H9 (cell line): Measurements from ENCODE around the gene PHTF1. TPM values are rescaled to one million over a fixed set of nuclear protein-coding genes. Genes with fewer than 3 reads are reported as not detected.

Source experiments
- DNase-seq: peaks from one replicate; pipeline ENCODE4 v3.0.0-alpha.2; 2017
- H2AFZ ChIP-seq: one replicate; pipeline ENCODE4 v1.6.1; 2013; ENCODE audit warnings: mild to moderate bottlenecking, low read length, control low read depth, moderate library complexity
- H2AK5ac ChIP-seq: 2 replicates; pipeline ENCODE4 v1.6.1; 2013; ENCODE audit warnings: low read length, control low read depth, mixed read lengths; ENCODE audit not compliant: insufficient read length
- H2BK120ac ChIP-seq: one replicate; pipeline ENCODE4 v1.6.1; 2013; ENCODE audit warnings: low read depth, mild to moderate bottlenecking, low read length, control low read depth, inconsistent platforms; ENCODE audit not compliant: poor library complexity, severe bottlenecking
- H2BK12ac ChIP-seq: 2 replicates; pipeline ENCODE4 v1.6.1; 2013; ENCODE audit warnings: low read length, control low read depth, mixed read lengths, low read depth; ENCODE audit not compliant: insufficient read length
- H2BK15ac ChIP-seq: 2 replicates; pipeline ENCODE4 v1.6.1; 2013; ENCODE audit warnings: low read depth, low read length, control low read depth
- H2BK20ac ChIP-seq: one replicate; pipeline ENCODE4 v1.6.1; 2013; ENCODE audit warnings: low read depth, mild to moderate bottlenecking, low read length, control low read depth, inconsistent platforms; ENCODE audit not compliant: poor library complexity, severe bottlenecking
- H2BK5ac ChIP-seq: 2 replicates; pipeline ENCODE4 v1.6.1; 2013; ENCODE audit warnings: low read length, control low read depth, mixed read lengths; ENCODE audit not compliant: insufficient read length
- H3K14ac ChIP-seq: 2 replicates; pipeline ENCODE4 v1.6.1; 2013; ENCODE audit warnings: low read length, control low read depth; ENCODE audit not compliant: insufficient read depth
- H3K18ac ChIP-seq: 2 replicates; pipeline ENCODE4 v1.6.1; 2013; ENCODE audit warnings: low read depth, mild to moderate bottlenecking, mixed read lengths, low read length, control low read depth; ENCODE audit not compliant: insufficient read length
- H3K23ac ChIP-seq: 2 replicates; pipeline ENCODE4 v1.6.1; 2013; ENCODE audit warnings: low read length, control low read depth, mixed read lengths, low read depth; ENCODE audit not compliant: insufficient read length
- H3K23me2 ChIP-seq: 2 replicates; pipeline ENCODE4 v1.6.1; 2013; ENCODE audit warnings: low read depth, mild to moderate bottlenecking, mixed read lengths, low read length, control low read depth; ENCODE audit not compliant: insufficient read length, poor library complexity, severe bottlenecking
- H3K27ac ChIP-seq: 2 replicates; pipeline ENCODE4 v1.5.1; 2013; ENCODE audit warnings: low read length, control low read depth, mixed read lengths, low read depth; ENCODE audit not compliant: insufficient read length
- H3K27me3 ChIP-seq: 2 replicates; pipeline ENCODE4 v1.6.1; 2013; ENCODE audit warnings: low read length, control low read depth, inconsistent platforms; ENCODE audit not compliant: insufficient read depth
- H3K4ac ChIP-seq: 2 replicates; pipeline ENCODE4 v1.6.1; 2013; ENCODE audit warnings: low read depth, mild to moderate bottlenecking, control low read depth, inconsistent platforms, low read length, moderate library complexity
- H3K4me1 ChIP-seq: 2 replicates; pipeline ENCODE4 v1.6.1; 2013; ENCODE audit warnings: low read length, control low read depth, inconsistent platforms; ENCODE audit not compliant: insufficient read depth
- H3K4me2 ChIP-seq: 2 replicates; pipeline ENCODE4 v1.6.1; 2013; ENCODE audit warnings: low read length, control low read depth, mixed read lengths; ENCODE audit not compliant: insufficient read length, insufficient read depth
- H3K56ac ChIP-seq: 2 replicates; pipeline ENCODE4 v1.6.1; 2013; ENCODE audit warnings: low read depth, mild to moderate bottlenecking, mixed read lengths, low read length, control low read depth; ENCODE audit not compliant: insufficient read length
- H3K79me1 ChIP-seq: 2 replicates; pipeline ENCODE4 v1.6.1; 2013; ENCODE audit warnings: low read depth, mild to moderate bottlenecking, moderate library complexity, low read length, control low read depth, inconsistent platforms; ENCODE audit not compliant: insufficient read depth, poor library complexity, severe bottlenecking
- H3K79me2 ChIP-seq: 2 replicates; pipeline ENCODE4 v1.6.1; 2013; ENCODE audit warnings: low read length, control low read depth, inconsistent platforms; ENCODE audit not compliant: insufficient read depth
- H3K9ac ChIP-seq: 2 replicates; pipeline ENCODE4 v1.6.1; 2013; ENCODE audit warnings: low read length, control low read depth, mixed read lengths; ENCODE audit not compliant: insufficient read length; ENCODE audit errors: extremely low read depth
- H3K9me3 ChIP-seq: one replicate; pipeline ENCODE4 v1.6.1; 2013; ENCODE audit warnings: low read depth, low read length, inconsistent platforms; ENCODE audit not compliant: control insufficient read depth
- H3T11ph ChIP-seq: one replicate; pipeline ENCODE4 v1.6.1; 2013; ENCODE audit warnings: mild to moderate bottlenecking, low read length, control low read depth, inconsistent platforms
- H4K20me1 ChIP-seq: one replicate; pipeline ENCODE4 v1.6.1; 2013; ENCODE audit not compliant: control insufficient read depth, insufficient read length, insufficient read depth
- H4K5ac ChIP-seq: 2 replicates; pipeline ENCODE4 v1.6.1; 2013; ENCODE audit warnings: low read depth, mild to moderate bottlenecking, mixed read lengths, low read length, control low read depth; ENCODE audit not compliant: insufficient read length
- H4K8ac ChIP-seq: replicated peaks from 2 replicates; pipeline ENCODE4 v1.6.1; 2013; ENCODE audit warnings: low read length, control low read depth, mixed read lengths, low read depth; ENCODE audit not compliant: insufficient read length
- H4K91ac ChIP-seq: 2 replicates; pipeline ENCODE4 v1.6.1; 2013; ENCODE audit warnings: low read depth, mild to moderate bottlenecking, moderate library complexity, mixed read lengths, low read length, control low read depth; ENCODE audit not compliant: insufficient read length
- H3K27ac Mint-ChIP-seq, 3 experiments: 2 replicates in 2 of 3; 3 replicates in 1 of 3; pipeline ENCODE4 v1.8.0; 2020 to 2021; ENCODE audit warnings: mixed read lengths in 3 of 3, mild to moderate bottlenecking in 1 of 3, moderate library complexity in 1 of 3
- H3K27me3 Mint-ChIP-seq: 2 replicates; pipeline ENCODE4 v1.8.0; 2021; ENCODE audit warnings: low read depth, mild to moderate bottlenecking, moderate library complexity, mixed read lengths
- H3K36me3 Mint-ChIP-seq, 3 experiments: 2 replicates in 2 of 3; 3 replicates in 1 of 3; pipeline ENCODE4 v1.8.0; 2020 to 2021; ENCODE audit warnings: low read depth in 3 of 3, mixed read lengths in 3 of 3; ENCODE audit not compliant: insufficient read depth in 1 of 3
- H3K4me1 Mint-ChIP-seq, 2 experiments: 2 replicates each; pipeline ENCODE4 v1.8.0; 2020; ENCODE audit warnings: mixed read lengths in 2 of 2
- H3K4me3 Mint-ChIP-seq, 2 experiments: 2 replicates in 1 of 2; 3 replicates in 1 of 2; pipeline ENCODE4 v1.8.0; 2020 to 2021; ENCODE audit warnings: mild to moderate bottlenecking in 2 of 2, mixed read lengths in 2 of 2, moderate library complexity in 1 of 2
- H3K9me3 Mint-ChIP-seq, 2 experiments: 2 replicates in 1 of 2; 3 replicates in 1 of 2; pipeline ENCODE4 v1.8.0; 2020; ENCODE audit warnings: mild to moderate bottlenecking in 2 of 2, mixed read lengths in 2 of 2, moderate library complexity in 1 of 2
- WGBS: extraction: QIAGEN DNeasy Blood & Tissue Kit; methylation state at CpG from one replicate; pipeline ENCODE4 v1.1.7; 2013; ENCODE audit warnings: missing lambda C conversion rate, low lambda C conversion rate, mixed read lengths; ENCODE audit not compliant: insufficient read length; ENCODE audit errors: extremely low coverage; 5-methylcytosine and 5-hydroxymethylcytosine counted together
- total RNA-seq: library from RNA; stranded (reverse); gene quantifications from 2 replicates; pipeline ENCODE4 v1.2.1, GENCODE V29; 2021
- TF ChIP-seq, protein P1 (sequence below): fragments of 200-600 bp; sonication (generic); conservative IDR thresholded peaks from 3 replicates; pipeline ENCODE4 v1.8.0; 2021; ENCODE audit warnings: antibody characterized with exemption, mild to moderate bottlenecking

PHTF1 gene
- total RNA-seq, 1 experiment from 2014 or later: 28.4 TPM

GRCh38 chr1:113793878-113794834 lies 34.9 kb upstream of the PHTF1 start:
- WGBS: no CpG with 5 or more reads among the region's 9 CpGs
- Histone ChIP-seq H3K18ac (no peak overlapping the region), H3K4me2 (no peak overlapping the region), H3K79me1 (peaks cover 5% of the 10 kb centered on the region), H4K8ac (no peak overlapping the region), H4K5ac (no peak overlapping the region), H3K4me1 (no peaks in the 10 kb centered on the region), H4K20me1 (no peaks in the 10 kb centered on the region), H3K14ac (no peak overlapping the region), H3K9ac (no peak overlapping the region), H3K23ac (no peak overlapping the region), H3T11ph (no peak overlapping the region), H2BK20ac (no peak overlapping the region), H3K23me2 (no peaks in the 10 kb centered on the region), H3K27me3 (no peaks in the 10 kb centered on the region), H2BK12ac (no peak overlapping the region), H3K9me3 (no peaks in the 10 kb centered on the region), H3K27ac (no peak overlapping the region), H3K79me2 (peaks cover 1% of the 10 kb centered on the region; the same call in 1 of the 2 replicates), H2BK15ac (no peak overlapping the region), H2BK5ac (no peak overlapping the region), H2AK5ac (no peak overlapping the region), H4K91ac (no peak overlapping the region), H2BK120ac (no peak overlapping the region), H3K4ac (no peak overlapping the region), H2AFZ (no peak overlapping the region), H3K56ac (no peak overlapping the region)
- Mint-ChIP-seq H3K36me3 (peaks cover 14 to 37% (median 33%) of the 10 kb centered on the region in 3 experiments; a peak in 5 of 7 replicates), H3K9me3 (no peaks in the 10 kb centered on the region), H3K27me3 (no peaks in the 10 kb centered on the region), H3K27ac (no peak overlapping the region), H3K4me1 (peaks cover 5 to 10% of the 10 kb centered on the region in 2 experiments), H3K4me3 (no peak overlapping the region)
- TF ChIP-seq, protein P1, sequence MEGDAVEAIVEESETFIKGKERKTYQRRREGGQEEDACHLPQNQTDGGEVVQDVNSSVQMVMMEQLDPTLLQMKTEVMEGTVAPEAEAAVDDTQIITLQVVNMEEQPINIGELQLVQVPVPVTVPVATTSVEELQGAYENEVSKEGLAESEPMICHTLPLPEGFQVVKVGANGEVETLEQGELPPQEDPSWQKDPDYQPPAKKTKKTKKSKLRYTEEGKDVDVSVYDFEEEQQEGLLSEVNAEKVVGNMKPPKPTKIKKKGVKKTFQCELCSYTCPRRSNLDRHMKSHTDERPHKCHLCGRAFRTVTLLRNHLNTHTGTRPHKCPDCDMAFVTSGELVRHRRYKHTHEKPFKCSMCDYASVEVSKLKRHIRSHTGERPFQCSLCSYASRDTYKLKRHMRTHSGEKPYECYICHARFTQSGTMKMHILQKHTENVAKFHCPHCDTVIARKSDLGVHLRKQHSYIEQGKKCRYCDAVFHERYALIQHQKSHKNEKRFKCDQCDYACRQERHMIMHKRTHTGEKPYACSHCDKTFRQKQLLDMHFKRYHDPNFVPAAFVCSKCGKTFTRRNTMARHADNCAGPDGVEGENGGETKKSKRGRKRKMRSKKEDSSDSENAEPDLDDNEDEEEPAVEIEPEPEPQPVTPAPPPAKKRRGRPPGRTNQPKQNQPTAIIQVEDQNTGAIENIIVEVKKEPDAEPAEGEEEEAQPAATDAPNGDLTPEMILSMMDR: no peak
- DNase-seq: no peak
